ENCODE measurements around the gene LGALS14.

DNA sequence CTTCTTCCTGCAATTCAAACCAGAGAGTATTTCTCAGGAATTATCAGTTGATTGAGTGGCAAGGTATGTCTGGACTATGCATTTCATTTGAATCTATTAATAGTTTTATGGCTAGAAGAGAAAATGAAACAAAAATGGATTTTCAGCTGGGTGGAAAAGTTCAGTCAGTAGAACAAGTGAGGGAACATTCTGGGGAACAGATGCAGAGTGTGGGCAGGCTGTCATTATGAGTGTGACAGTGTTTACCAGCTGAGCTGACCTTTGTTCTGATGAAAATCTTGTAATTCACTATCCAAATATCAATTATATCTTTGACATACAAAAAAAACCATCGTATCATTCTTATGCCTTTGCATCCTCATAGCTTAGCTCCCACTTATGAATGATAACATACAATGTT, 36.1 kb downstream of the LGALS14 start:
- TF ChIP-seq CTCF (IDR thresholded peaks at IDR 0.05) (no peak), POLR2A (IDR thresholded peaks at IDR 0.05) (no peak)

Measured in Peyer's patch (tissue), 4 donors.